K562 (cell line): ENCODE measurements around the gene NCOA6. TPM values are rescaled to one million over a fixed set of nuclear protein-coding genes. Genes with fewer than 3 reads are reported as not detected.
A peak's percentile ranks its signal among the peaks of the same experiment; 100 is the strongest.

Experiments
- DACH1 ChIP-seq: fragments of 450-650 bp; IDR thresholded peaks from 2 replicates; pipeline ENCODE4 v1.6.1; 2018; ENCODE audit not compliant: partially characterized antibody
- FOS ChIP-seq: IDR thresholded peaks from 3 replicates; pipeline ENCODE4 v1.6.1; 2011; ENCODE audit not compliant: insufficient read length; ENCODE audit errors: extremely low read depth
- HCFC1 ChIP-seq: IDR thresholded peaks from 2 replicates; pipeline ENCODE4 v1.6.1; 2012; ENCODE audit warnings: low read depth, low read length, improper control_type of control experiment
- HDAC6 ChIP-seq: IDR thresholded peaks from 2 replicates; pipeline ENCODE4 v1.6.1; 2012; ENCODE audit warnings: low read depth, mild to moderate bottlenecking, control low read depth, inconsistent platforms, low read length, moderate library complexity
- KAT8 ChIP-seq: fragments of 450-650 bp; IDR thresholded peaks from 2 replicates; pipeline ENCODE4 v1.6.1; 2016; ENCODE audit warnings: low read depth, mild to moderate bottlenecking
- KDM4B ChIP-seq, 2 experiments: fragments of 450-650 bp in 1 of 2; sonication (generic) in 1 of 2; IDR thresholded peaks; 2 replicates each; pipeline ENCODE4 v1.6.1; 2016 to 2017; ENCODE audit warnings: borderline replicate concordance in 2 of 2, antibody characterized with exemption in 1 of 2, low read depth in 1 of 2, mild to moderate bottlenecking in 1 of 2
- MTA1 ChIP-seq: fragments of 450-650 bp; IDR thresholded peaks from 2 replicates; pipeline ENCODE4 v1.6.1; 2017; ENCODE audit warnings: borderline replicate concordance
- PBX2 ChIP-seq, 2 experiments: IDR thresholded peaks in 1 of 2; conservative IDR thresholded peaks in 1 of 2; 2 replicates each; pipeline ENCODE4 v1.6.1; 2016; ENCODE audit warnings: low read depth in 2 of 2, mild to moderate bottlenecking in 1 of 2, missing compliant biosample characterization in 1 of 2, missing genetic modification characterization in 1 of 2, moderate library complexity in 1 of 2
- RERE ChIP-seq: sonication (generic); formaldehyde crosslinking; IDR thresholded peaks from 2 replicates; pipeline ENCODE4 v1.8.0; 2023; ENCODE audit warnings: missing genetic modification reagents, mild to moderate bottlenecking, borderline replicate concordance
- SIX5 ChIP-seq, 2 experiments: IDR thresholded peaks; 2 replicates each; pipeline ENCODE4 v1.6.1; 2011; ENCODE audit warnings: low read length in 2 of 2, borderline replicate concordance in 1 of 2, low read depth in 1 of 2, mild to moderate bottlenecking in 1 of 2, moderate library complexity in 1 of 2; ENCODE audit not compliant: insufficient read depth in 1 of 2
- TFAP4 ChIP-seq: sonication (generic); formaldehyde crosslinking; IDR thresholded peaks from 2 replicates; pipeline ENCODE4 v1.8.0; 2022; ENCODE audit warnings: missing genetic modification reagents, mild to moderate bottlenecking, moderate library complexity, borderline replicate concordance
- TRIM28 ChIP-seq: fragments of 450-650 bp; IDR thresholded peaks from 2 replicates; pipeline ENCODE4 v1.6.1; 2017
- ZKSCAN1 ChIP-seq: fragments of 150-350 bp; IDR thresholded peaks from 2 replicates; pipeline ENCODE4 v1.6.1; 2016; ENCODE audit warnings: low read depth, low read length
- ZNF12 ChIP-seq: sonication (generic); formaldehyde crosslinking; IDR thresholded peaks from 2 replicates; pipeline ENCODE4 v1.4.0; 2020; ENCODE audit warnings: mild to moderate bottlenecking, missing genetic modification reagents
- polyA plus RNA-seq, 8 experiments: library from polyadenylated mRNA; depleted of rRNA in 4 of 8; stranded (reverse) in 5 of 8; unstranded in 3 of 8; fragments of >200 nt; fragmentation: Nextera tagmentation in 2 of 8; fragmentation: Illumina TruSeq in 1 of 8; extraction: Ambion mirVana in 2 of 8; extraction: Trizol in 1 of 8; gene quantifications; 2 replicates each; pipeline versions ENCODE4 v1.2.1 to v1.2.3, GENCODE V29; 2011 to 2014; ENCODE audit warnings: inconsistent platforms in 1 of 8, missing spikeins in 1 of 8
- total RNA-seq, 7 experiments: library from RNA; depleted of rRNA in 6 of 7; stranded (reverse); fragments of >200 nt in 6 of 7; fragmentation: Illumina TruSeq in 2 of 7; extraction: Trizol in 2 of 7; gene quantifications; 2 replicates each; pipeline versions ENCODE4 v1.2.1 to v1.2.3, GENCODE V29; 2011 to 2021; ENCODE audit warnings: low replicate concordance in 1 of 7
- TF ChIP-seq, protein P1 (sequence below), 2 experiments: fragments of 450-650 bp; conservative IDR thresholded peaks; 2 replicates each; pipeline ENCODE4 v1.6.1; 2017; ENCODE audit warnings: mild to moderate bottlenecking in 2 of 2, moderate library complexity in 2 of 2

NCOA6 gene
- total and polyA plus RNA-seq, 9 of the 15 experiments (the other 6 are each of a cell fraction or from before 2014, with no cell fraction given) = 6.1 to 25.0 (median 9.5) TPM

DNA sequence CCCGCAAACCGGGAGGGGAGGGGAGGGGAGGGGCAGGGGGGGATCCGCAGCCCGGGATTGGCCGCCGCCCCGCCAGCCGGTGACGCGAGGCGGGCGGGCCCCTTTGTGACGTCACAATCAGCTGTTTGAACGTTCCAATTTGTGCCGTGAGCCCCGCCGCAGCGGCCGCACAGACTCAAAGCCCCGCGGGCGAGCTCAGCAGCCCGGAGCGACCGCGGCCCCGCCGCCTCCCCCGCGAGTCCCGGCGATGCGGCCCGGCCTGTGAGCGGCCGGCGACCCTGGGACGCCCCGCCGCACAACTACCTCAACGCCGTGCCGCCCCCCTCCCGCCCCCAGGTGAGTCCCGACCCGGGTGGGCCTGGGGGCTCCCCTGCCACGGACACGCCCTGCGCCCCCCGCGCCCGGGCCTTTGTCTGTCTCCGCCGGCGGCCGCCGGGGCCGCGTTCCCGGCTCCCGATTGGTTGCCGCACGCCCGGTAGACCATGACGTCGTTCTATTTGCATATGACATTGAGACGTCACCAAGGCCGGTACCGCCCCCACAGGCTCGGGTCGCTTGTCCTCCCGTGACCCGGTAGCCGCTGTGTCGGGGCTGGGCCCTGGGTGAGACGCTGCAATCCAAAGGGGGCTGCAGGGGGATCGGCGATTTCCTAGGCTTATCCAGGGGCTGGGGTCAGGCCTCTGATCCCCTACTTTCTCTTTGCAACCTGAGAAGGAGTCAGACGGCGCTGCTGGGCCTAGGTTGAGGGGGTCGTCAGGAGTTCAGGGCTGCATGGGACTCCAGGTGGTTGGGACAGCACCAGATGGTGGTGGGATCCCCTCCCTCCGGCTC, 121.1 kb downstream of the NCOA6 start, which contains the start of gene TP53INP2 (continued):
- TF ChIP-seq KAT8 (no peak), RERE (CRISPR knock-in tag) (no peak), HDAC6 (no peak), HCFC1 (no peak), TRIM28 (no peak), PBX2 (CRISPR knock-in tag; IDR thresholded peaks at IDR 0.05; ENCODE audit: low read depth) (no peak), PBX2 (tag; conservative IDR thresholded peaks at IDR 0.05; ENCODE audit: low read depth) (no peak), DACH1 (peak; percentile 96), SIX5 (IDR thresholded peaks at IDR 0.05; ENCODE audit: borderline replicate concordance in 1 of 2, insufficient read depth in 1 of 2, low read depth in 1 of 2, low read length in 2 of 2) (no peak), KDM4B (IDR thresholded peaks at IDR 0.05; ENCODE audit: borderline replicate concordance in 2 of 2, low read depth in 1 of 2) (no peak), ZNF12 (CRISPR knock-in tag) (no peak), ZKSCAN1 (no peak), MTA1 (no peak), FOS (no peak), TFAP4 (peak; percentile 98)
- TF ChIP-seq, protein P1, sequence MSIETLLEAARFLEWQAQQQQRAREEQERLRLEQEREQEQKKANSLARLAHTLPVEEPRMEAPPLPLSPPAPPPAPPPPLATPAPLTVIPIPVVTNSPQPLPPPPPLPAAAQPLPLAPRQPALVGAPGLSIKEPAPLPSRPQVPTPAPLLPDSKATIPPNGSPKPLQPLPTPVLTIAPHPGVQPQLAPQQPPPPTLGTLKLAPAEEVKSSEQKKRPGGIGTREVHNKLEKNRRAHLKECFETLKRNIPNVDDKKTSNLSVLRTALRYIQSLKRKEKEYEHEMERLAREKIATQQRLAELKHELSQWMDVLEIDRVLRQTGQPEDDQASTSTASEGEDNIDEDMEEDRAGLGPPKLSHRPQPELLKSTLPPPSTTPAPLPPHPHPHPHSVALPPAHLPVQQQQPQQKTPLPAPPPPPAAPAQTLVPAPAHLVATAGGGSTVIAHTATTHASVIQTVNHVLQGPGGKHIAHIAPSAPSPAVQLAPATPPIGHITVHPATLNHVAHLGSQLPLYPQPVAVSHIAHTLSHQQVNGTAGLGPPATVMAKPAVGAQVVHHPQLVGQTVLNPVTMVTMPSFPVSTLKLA (conservative IDR thresholded peaks at IDR 0.05) = peak in 1 of 2 experiments; percentile 14; a peak in 1 of 4 replicates
